ENCODE data around the gene KAZN. TPM values are rescaled to one million over a fixed set of nuclear protein-coding genes. Genes with fewer than 3 reads are reported as not detected.

KAZN gene
- total and polyA plus RNA-seq, 12 donors, result 1.1 to 6.5 (median 1.9) TPM

- Histone ChIP-seq H3K4me3 (no peak overlapping the region), H3K36me3 (no peaks in the 10 kb centered on the region), H3K4me1 (no peaks in the 10 kb centered on the region), H3K27ac (no peak overlapping the region), H3K9me3 (peaks cover 0 to 9% (median 0%) of the 10 kb centered on the region in 11 donors), H3K27me3 (peaks cover 0 to 11% (median 0%) of the 10 kb centered on the region in 7 donors)
- WGBS, 2 donors, result 54 to 66% methylated on average over 1 of the region's 1 CpG
- TF ChIP-seq CTCF (IDR thresholded peaks at IDR 0.05), result no peak
- intact Hi-C loops (cut with DNase I), result no loop called here
- DNase-seq (no peak), ATAC-seq (no peak)
Measured at GRCh38 chr1:14674030-14674429, 75.5 kb downstream of the KAZN start.

DNA sequence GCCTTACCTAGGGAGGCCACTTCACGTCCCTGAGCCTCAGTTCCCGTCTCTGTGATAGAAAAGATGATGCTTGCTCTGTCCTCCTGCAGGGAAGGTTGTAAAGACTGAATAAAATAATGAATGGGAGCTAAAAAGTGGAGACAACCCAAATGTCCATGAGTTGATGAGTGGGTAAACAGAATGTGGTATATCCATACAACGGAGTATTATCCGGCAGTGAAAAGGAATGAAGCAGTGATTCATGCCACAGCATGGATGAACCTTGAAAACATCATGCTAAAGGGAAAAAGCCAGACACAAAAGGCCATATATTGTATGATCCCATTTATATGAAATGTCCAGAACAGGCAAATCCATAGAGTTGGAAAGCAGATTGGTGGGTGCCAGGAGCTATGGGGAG is 77.9 kb downstream of the KAZN start:
- peaks cover 0 to 6% (median 0%) of the 10 kb centered on the region in 7 donors for H3K27me3 ChIP-seq

DNA sequence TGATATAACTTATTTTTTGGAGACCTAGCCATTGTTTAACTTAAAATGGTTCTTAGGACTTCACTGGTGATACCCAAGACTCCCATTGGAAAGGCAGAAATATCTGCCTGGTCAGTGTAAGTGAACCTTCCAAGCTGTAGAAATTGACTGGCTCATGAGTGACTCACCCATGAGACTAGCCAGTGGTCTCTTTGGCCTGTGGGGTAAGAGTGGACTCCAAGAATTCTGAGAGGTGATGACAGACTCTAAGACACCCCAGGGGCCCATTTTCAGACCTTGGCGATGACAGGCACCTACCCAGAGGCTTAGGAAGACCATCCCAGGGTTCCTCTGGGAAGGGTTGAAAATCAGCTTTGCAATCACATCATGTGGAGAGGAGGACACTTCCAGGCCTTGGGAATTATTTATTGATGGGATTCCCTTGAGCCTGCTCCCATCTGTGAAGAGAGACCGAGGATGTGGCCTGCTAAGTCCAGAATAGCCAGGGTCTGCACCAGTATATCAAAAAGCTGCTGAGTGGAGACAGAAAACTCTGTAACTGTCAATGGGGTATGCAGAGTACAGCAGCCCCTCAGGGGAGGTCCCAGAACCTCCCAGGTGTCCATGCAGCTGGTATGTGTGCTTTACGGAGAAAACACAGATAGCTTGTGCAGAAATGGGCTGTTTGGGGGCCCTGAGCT is 78.9 kb downstream of the KAZN start:
- DNase-seq (no peak), ATAC-seq (peak in 1 of 8 donors; percentile 75)
- WGBS, 2 donors, result 73 to 76% methylated on average over 3 of the region's 3 CpGs
- Histone ChIP-seq H3K4me1 (no peaks in the 10 kb centered on the region), H3K27ac (no peak overlapping the region), H3K27me3 (peaks cover 0 to 6% (median 0%) of the 10 kb centered on the region in 7 donors), H3K4me3 (no peak overlapping the region), H3K36me3 (no peaks in the 10 kb centered on the region), H3K9me3 (peaks cover 0 to 9% (median 0%) of the 10 kb centered on the region in 11 donors)
- no peak for TF ChIP-seq CTCF (IDR thresholded peaks at IDR 0.05)
- intact Hi-C loops (cut with DNase I), result no loop called here

More for the DNA sequence above, 77.9 kb downstream of the KAZN start:
- no peaks in the 10 kb centered on the region for H3K4me1 ChIP-seq
- DNase-seq (no peak), ATAC-seq (no peak)
- 86 to 88% methylated on average over 4 of the region's 4 CpGs for WGBS, 2 donors
- no peak overlapping the region for H3K4me3 ChIP-seq
- H3K27ac ChIP-seq, result no peak overlapping the region
- intact Hi-C loops (cut with DNase I), result no loop called here
- H3K36me3 ChIP-seq, result no peaks in the 10 kb centered on the region
- no peak for TF ChIP-seq CTCF (IDR thresholded peaks at IDR 0.05)
- peaks cover 0 to 9% (median 0%) of the 10 kb centered on the region in 11 donors for H3K9me3 ChIP-seq

- intact Hi-C loops (cut with DNase I), result no loop called here
- H3K9me3 ChIP-seq, result peaks cover 0 to 9% (median 0%) of the 10 kb centered on the region in 11 donors
- H3K27me3 ChIP-seq, result peaks cover 0 to 12% (median 0%) of the 10 kb centered on the region in 7 donors
- no peak for ATAC-seq
- H3K36me3 ChIP-seq, result no peaks in the 10 kb centered on the region
- no peak for TF ChIP-seq CTCF (IDR thresholded peaks at IDR 0.05)
- 72 to 76% methylated on average over 13 of the region's 13 CpGs for WGBS, 2 donors
- DNase-seq, result no peak
- H3K27ac ChIP-seq, result no peak overlapping the region
- H3K4me1 ChIP-seq, result no peaks in the 10 kb centered on the region
- H3K4me3 ChIP-seq, result no peak overlapping the region
Measured at GRCh38 chr1:14678011-14678638, 79.6 kb downstream of the KAZN start.
